Sigmoid colon (tissue), 7 donors: Measurements from ENCODE around the gene ZNF407. TPM values are rescaled to one million over a fixed set of nuclear protein-coding genes. Genes with fewer than 3 reads are reported as not detected.

ENCODE experiments used
- DNase-seq: peaks from one replicate; pipeline ENCODE4 v3.0.0-alpha.2; 2019
- H3K27ac ChIP-seq, 4 donors: fragments of 200-600 bp; sonication (generic); one replicate each; pipeline ENCODE4 v1.5.1; 2016 to 2019; ENCODE audit warnings: mild to moderate bottlenecking in 1 of 4
- H3K27me3 ChIP-seq, 3 donors: fragments of 200-600 bp; sonication (generic); one replicate each; pipeline ENCODE4 v1.5.1; 2019; ENCODE audit warnings: mild to moderate bottlenecking in 1 of 3
- H3K36me3 ChIP-seq, 4 donors: fragments of 200-600 bp; sonication (generic); one replicate each; pipeline ENCODE4 v1.5.1; 2016 to 2019
- H3K4me1 ChIP-seq, 4 donors: fragments of 200-600 bp; sonication (generic); one replicate each; pipeline ENCODE4 v1.5.1; 2017 to 2019
- H3K4me3 ChIP-seq, 4 donors: fragments of 200-600 bp; sonication (generic); one replicate each; pipeline ENCODE4 v1.5.1; 2017 to 2019; ENCODE audit warnings: mild to moderate bottlenecking in 2 of 4, moderate library complexity in 1 of 4
- H3K9me3 ChIP-seq, 4 donors: fragments of 200-600 bp in 3 of 4; sonication (generic) in 3 of 4; one replicate each; pipeline versions ENCODE4 v1.5.1 to v1.6.1; 2013 to 2019
- EP300 ChIP-seq, 4 donors: sonication (generic); formaldehyde crosslinking; IDR thresholded peaks; one replicate each; pipeline ENCODE4 v1.6.1; 2017; ENCODE audit warnings: antibody characterized with exemption in 4 of 4
- POLR2A ChIP-seq, 2 donors: fragments of 450-650 bp; IDR thresholded peaks; one replicate each; pipeline ENCODE4 v1.6.1; 2016; ENCODE audit warnings: antibody characterized with exemption in 2 of 2, mild to moderate bottlenecking in 2 of 2, moderate library complexity in 2 of 2
- POLR2AphosphoS5 ChIP-seq, 4 donors: sonication (generic); formaldehyde crosslinking; IDR thresholded peaks; one replicate each; pipeline ENCODE4 v1.6.1; 2017; ENCODE audit warnings: antibody characterized with exemption in 4 of 4
- WGBS, 2 donors: extraction: QIAGEN DNeasy Blood & Tissue Kit; methylation state at CpG; one replicate each; pipeline ENCODE4 v1.1.7; 2013; 5-methylcytosine and 5-hydroxymethylcytosine counted together
- intact Hi-C: fragments of 100-400 bp; cut with DNase I; formaldehyde crosslinking; loops from one replicate; pipeline ENCODE4 v1.15.1; 2023
- polyA plus RNA-seq, 3 donors: library from polyadenylated mRNA; stranded (reverse); fragments of 200-250 nt; gene quantifications; one replicate each; pipeline ENCODE4 v1.2.3, GENCODE V29; 2013
- total RNA-seq, 4 donors: library from RNA; depleted of rRNA; stranded (reverse); fragments of >200 nt; gene quantifications; one replicate each; pipeline ENCODE4 v1.1.0, GENCODE V29; 2016
- TF ChIP-seq, protein P1 (sequence below), 4 experiments: fragments of 450-650 bp in 3 of 4; fragments of 200-600 bp in 1 of 4; IDR thresholded peaks; one replicate each; pipeline ENCODE4 v1.5.1; 2016 to 2019; ENCODE audit warnings: antibody characterized with exemption in 4 of 4, mild to moderate bottlenecking in 3 of 4, moderate library complexity in 2 of 4
- donor health status: healthy with polysubstance abuse.
- donor health status: Bipolar disorder and iron deficiency.
- donor health status: healthy.

Gene ZNF407
- total and polyA plus RNA-seq, 7 donors, result 1.4 to 19.8 (median 16.3) TPM

DNA sequence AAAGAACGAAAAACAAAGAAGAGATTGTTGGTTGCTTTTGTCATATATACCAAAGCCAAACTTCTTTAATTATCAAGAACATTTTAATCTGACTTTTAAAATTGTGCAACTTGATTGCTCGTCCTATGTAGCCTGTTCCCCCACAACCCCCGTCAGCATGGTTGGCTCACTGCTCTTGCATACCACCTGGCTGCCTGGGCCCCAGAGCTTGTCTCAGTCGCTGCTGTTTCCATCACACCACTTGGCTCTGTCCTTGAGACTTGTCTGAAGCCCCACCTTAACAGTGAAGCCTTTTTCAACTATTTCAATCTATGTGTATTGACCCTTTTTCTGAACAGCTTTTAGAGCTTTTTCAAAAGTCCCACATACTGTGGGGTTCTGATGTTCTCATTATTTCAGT lies 270.8 kb downstream of the ZNF407 start:
- TF ChIP-seq POLR2AphosphoS5 (IDR thresholded peaks at IDR 0.05), result no peak
- Histone ChIP-seq H3K4me1 (peaks cover 0 to 30% (median 0%) of the 10 kb centered on the region in 4 donors), H3K27me3 (no peaks in the 10 kb centered on the region), H3K4me3 (no peak overlapping the region), H3K9me3 (no peaks in the 10 kb centered on the region), H3K27ac (no peak overlapping the region), H3K36me3 (no peaks in the 10 kb centered on the region)
- no peak for DNase-seq
- 95 to 96% methylated on average over 4 of the region's 4 CpGs for WGBS, 2 donors
- intact Hi-C loops, result loop anchor here (10.0 kb wide), 1 partner anchor 336 kb away; the partner anchor contains the start of gene PTGR3

DNA sequence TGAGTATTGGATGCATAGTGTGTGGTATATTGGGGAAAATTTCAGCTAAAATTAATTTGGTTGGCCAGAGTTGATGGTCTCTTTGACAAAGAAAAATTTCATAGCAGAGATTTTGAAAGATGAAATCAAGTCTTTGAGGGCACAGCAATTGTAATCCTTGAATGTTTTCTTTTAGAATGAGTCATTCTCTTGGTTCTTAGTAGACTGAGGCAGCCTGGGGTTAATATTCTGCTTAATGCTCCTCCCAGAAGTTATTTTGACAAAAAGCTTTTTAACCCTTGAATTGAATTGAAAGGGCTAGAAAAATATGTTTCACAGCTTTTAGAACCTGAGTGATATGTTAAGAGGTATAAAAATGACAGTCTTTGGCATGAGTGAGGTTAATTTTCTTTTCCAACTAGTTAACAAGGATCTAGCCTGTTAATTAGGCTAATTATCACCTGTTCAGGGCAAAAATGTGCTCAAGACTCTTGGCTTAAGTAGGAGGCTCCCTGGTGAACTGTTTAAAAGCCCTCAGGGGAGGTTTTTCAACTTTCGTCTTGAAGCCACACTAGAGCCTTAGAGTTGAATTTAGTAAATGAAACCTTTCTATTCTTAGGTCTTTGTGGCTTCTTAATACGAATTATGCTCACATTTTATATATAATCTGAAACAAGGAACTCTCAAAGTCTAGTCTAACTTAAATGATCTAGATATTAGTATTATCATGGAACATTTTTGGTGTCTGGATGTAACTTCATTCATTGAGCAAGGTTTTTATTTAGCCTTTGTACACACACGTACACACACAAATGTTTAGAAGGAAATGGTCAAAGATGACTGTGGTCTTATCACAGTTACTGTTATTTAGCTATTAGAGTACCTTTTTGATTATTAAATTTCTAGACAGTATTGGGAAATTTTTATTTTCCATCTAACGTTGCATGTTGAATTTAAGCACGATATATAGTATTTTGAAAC lies 272.5 kb downstream of the ZNF407 start:
- H3K9me3 ChIP-seq, result no peaks in the 10 kb centered on the region
- H3K4me1 ChIP-seq, result peaks cover 0 to 27% (median 0%) of the 10 kb centered on the region in 4 donors
- DNase-seq, result no peak
- 72 to 89% methylated on average over 5 of the region's 5 CpGs for WGBS, 2 donors
- no peak for TF ChIP-seq POLR2AphosphoS5 (IDR thresholded peaks at IDR 0.05)
- TF ChIP-seq, protein P1, sequence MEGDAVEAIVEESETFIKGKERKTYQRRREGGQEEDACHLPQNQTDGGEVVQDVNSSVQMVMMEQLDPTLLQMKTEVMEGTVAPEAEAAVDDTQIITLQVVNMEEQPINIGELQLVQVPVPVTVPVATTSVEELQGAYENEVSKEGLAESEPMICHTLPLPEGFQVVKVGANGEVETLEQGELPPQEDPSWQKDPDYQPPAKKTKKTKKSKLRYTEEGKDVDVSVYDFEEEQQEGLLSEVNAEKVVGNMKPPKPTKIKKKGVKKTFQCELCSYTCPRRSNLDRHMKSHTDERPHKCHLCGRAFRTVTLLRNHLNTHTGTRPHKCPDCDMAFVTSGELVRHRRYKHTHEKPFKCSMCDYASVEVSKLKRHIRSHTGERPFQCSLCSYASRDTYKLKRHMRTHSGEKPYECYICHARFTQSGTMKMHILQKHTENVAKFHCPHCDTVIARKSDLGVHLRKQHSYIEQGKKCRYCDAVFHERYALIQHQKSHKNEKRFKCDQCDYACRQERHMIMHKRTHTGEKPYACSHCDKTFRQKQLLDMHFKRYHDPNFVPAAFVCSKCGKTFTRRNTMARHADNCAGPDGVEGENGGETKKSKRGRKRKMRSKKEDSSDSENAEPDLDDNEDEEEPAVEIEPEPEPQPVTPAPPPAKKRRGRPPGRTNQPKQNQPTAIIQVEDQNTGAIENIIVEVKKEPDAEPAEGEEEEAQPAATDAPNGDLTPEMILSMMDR (IDR thresholded peaks at IDR 0.05), result no peak
- TF ChIP-seq POLR2A (IDR thresholded peaks at IDR 0.05), result no peak
- TF ChIP-seq EP300 (IDR thresholded peaks at IDR 0.05), result no peak
- H3K27ac ChIP-seq, result no peak overlapping the region
- no peak overlapping the region for H3K4me3 ChIP-seq
- no peaks in the 10 kb centered on the region for H3K27me3 ChIP-seq
- H3K36me3 ChIP-seq, result no peaks in the 10 kb centered on the region
- intact Hi-C loops, result loop anchor here (10.0 kb wide), 1 partner anchor 335 kb away; the partner anchor contains the start of gene PTGR3

DNA sequence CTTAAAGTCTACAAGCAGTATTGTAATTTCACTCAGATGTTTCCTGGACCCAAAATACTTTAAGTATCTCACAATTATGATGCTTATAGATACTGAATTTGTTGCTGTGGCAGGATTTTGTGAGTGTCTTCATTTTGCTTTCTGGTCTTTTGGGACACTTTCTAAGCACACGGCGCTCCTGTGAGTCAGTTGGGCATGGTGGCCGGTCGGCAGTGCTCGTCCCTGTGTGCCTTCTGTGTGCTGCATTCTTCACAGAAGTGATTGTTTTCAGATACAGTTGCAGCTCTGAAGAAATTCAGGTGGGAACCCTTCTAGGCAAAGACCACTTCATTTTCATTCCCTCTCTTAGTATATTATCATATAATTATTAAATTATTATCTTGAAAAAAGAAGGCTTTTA lies 273.3 kb downstream of the ZNF407 start:
- H3K36me3 ChIP-seq, result no peaks in the 10 kb centered on the region
- H3K4me1 ChIP-seq, result peaks cover 0 to 19% (median 0%) of the 10 kb centered on the region in 4 donors
- no peaks in the 10 kb centered on the region for H3K27me3 ChIP-seq
- no peaks in the 10 kb centered on the region for H3K9me3 ChIP-seq
- intact Hi-C loops, result no loop called here
- TF ChIP-seq POLR2A (IDR thresholded peaks at IDR 0.05) (no peak), EP300 (IDR thresholded peaks at IDR 0.05) (no peak), POLR2AphosphoS5 (IDR thresholded peaks at IDR 0.05) (no peak)
- TF ChIP-seq, protein P1 (IDR thresholded peaks at IDR 0.05), result no peak
- WGBS, 2 donors, result 90 to 97% methylated on average over 5 of the region's 5 CpGs
- H3K4me3 ChIP-seq, result no peak overlapping the region
- no peak for DNase-seq
- H3K27ac ChIP-seq, result no peak overlapping the region

DNA sequence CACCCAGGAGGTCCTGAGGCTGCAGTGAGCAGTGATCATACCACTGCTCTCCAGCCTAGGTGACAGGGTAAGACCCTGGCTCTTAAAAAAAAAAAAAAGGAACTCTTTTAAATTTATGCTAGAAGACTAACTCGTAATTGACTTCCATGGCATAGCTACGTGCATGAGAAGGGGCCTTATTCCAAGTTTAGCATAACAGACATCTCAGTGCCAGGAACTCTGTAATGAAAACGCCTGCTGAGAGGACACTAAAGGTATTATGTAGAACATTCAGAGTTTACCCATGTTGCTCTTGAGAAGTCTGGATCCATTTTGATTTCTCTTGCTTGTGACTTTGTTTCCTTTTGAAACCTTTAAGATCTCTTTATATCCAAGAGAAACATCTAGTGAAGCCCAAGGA lies 276.0 kb downstream of the ZNF407 start:
- no peak overlapping the region for H3K4me3 ChIP-seq
- intact Hi-C loops, result no loop called here
- peaks cover 0 to 11% (median 0%) of the 10 kb centered on the region in 4 donors for H3K4me1 ChIP-seq
- no peaks in the 10 kb centered on the region for H3K36me3 ChIP-seq
- no peaks in the 10 kb centered on the region for H3K9me3 ChIP-seq
- TF ChIP-seq, protein P1 (IDR thresholded peaks at IDR 0.05), result no peak
- TF ChIP-seq POLR2AphosphoS5 (IDR thresholded peaks at IDR 0.05) (no peak), EP300 (IDR thresholded peaks at IDR 0.05) (no peak), POLR2A (IDR thresholded peaks at IDR 0.05) (no peak)
- no peak overlapping the region for H3K27ac ChIP-seq
- WGBS, 2 donors, result 93 to 94% methylated on average over 3 of the region's 3 CpGs
- DNase-seq, result no peak
- no peaks in the 10 kb centered on the region for H3K27me3 ChIP-seq

DNA sequence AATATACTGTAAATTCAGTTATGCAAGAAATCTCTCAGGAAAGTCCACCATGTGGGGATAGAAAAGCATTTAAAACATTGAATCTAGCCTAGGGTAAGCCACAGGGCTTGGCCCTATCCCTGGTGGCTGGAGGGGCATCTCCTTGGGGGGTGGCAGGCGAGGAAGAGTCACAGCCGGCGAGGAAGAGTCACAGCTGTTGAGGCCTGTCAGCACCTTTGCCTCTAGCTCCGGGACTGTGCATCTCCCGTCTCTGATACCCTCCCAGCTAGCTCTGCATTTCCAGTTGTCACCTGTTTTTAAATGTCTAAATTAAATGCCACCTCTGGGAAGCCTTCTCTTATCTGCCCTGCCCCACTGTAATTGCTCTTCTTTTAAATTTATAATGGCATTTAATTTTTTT lies 276.7 kb downstream of the ZNF407 start:
- Histone ChIP-seq H3K4me3 (no peak overlapping the region), H3K36me3 (no peaks in the 10 kb centered on the region), H3K27me3 (no peaks in the 10 kb centered on the region), H3K27ac (no peak overlapping the region), H3K4me1 (peaks cover 0 to 9% (median 0%) of the 10 kb centered on the region in 4 donors), H3K9me3 (no peaks in the 10 kb centered on the region)
- TF ChIP-seq POLR2AphosphoS5 (IDR thresholded peaks at IDR 0.05) (no peak), POLR2A (IDR thresholded peaks at IDR 0.05) (no peak), EP300 (IDR thresholded peaks at IDR 0.05) (no peak)
- TF ChIP-seq, protein P1 (IDR thresholded peaks at IDR 0.05), result no peak
- WGBS, 2 donors, result 93 to 96% methylated on average over 5 of the region's 5 CpGs
- DNase-seq, result no peak
- intact Hi-C loops, result no loop called here
